KMS-11 (cell line): ENCODE results near the gene IPO4.

ENCODE experiments used
- H2AFZ ChIP-seq: fragments of 200-600 bp; sonication (generic); 2 replicates; pipeline ENCODE4 v1.6.1; 2016; ENCODE audit warnings: antibody characterized with exemption, mixed run types, low read depth
- H3K27ac ChIP-seq: fragments of 200-600 bp; sonication (generic); 2 replicates; pipeline ENCODE4 v1.6.1; 2016; ENCODE audit warnings: mild to moderate bottlenecking, mixed run types
- H3K27me3 ChIP-seq: fragments of 200-600 bp; sonication (generic); 2 replicates; pipeline ENCODE4 v1.6.1; 2017; ENCODE audit warnings: mild to moderate bottlenecking, low read depth, mixed run types, moderate library complexity; ENCODE audit not compliant: insufficient read depth
- H3K36me3 ChIP-seq: fragments of 200-600 bp; sonication (generic); 2 replicates; pipeline ENCODE4 v1.6.1; 2017; ENCODE audit warnings: mild to moderate bottlenecking, mixed run types; ENCODE audit not compliant: insufficient read depth
- H3K4me1 ChIP-seq: fragments of 200-600 bp; sonication (generic); 2 replicates; pipeline ENCODE4 v1.6.1; 2016; ENCODE audit warnings: mild to moderate bottlenecking, low read depth, mixed run types; ENCODE audit not compliant: poor library complexity, severe bottlenecking
- H3K4me2 ChIP-seq: fragments of 200-600 bp; sonication (generic); 2 replicates; pipeline ENCODE4 v1.7.0; 2016; ENCODE audit warnings: mild to moderate bottlenecking, mixed run types
- H3K4me3 ChIP-seq: fragments of 200-600 bp; sonication (generic); IDR thresholded peaks from 2 replicates; pipeline ENCODE4 v1.6.1; 2017; ENCODE audit warnings: low read depth, low read length, mixed read lengths; ENCODE audit not compliant: insufficient read depth
- H3K79me2 ChIP-seq: fragments of 200-600 bp; sonication (generic); 2 replicates; pipeline ENCODE4 v1.6.1; 2016; ENCODE audit warnings: low read depth, mixed run types; ENCODE audit not compliant: insufficient read depth
- H3K9ac ChIP-seq: fragments of 200-600 bp; sonication (generic); 2 replicates; pipeline ENCODE4 v1.6.1; 2016; ENCODE audit warnings: mild to moderate bottlenecking, mixed run types
- H4K20me1 ChIP-seq: fragments of 200-600 bp; sonication (generic); 2 replicates; pipeline ENCODE4 v1.6.1; 2016; ENCODE audit warnings: mild to moderate bottlenecking, mixed run types; ENCODE audit not compliant: insufficient read depth
- CTCF ChIP-seq: fragments of 200-600 bp; sonication (generic); conservative IDR thresholded peaks from 2 replicates; pipeline ENCODE4 v1.6.1; 2017; ENCODE audit warnings: low read depth, mild to moderate bottlenecking, antibody characterized with exemption, low read length, moderate library complexity, mixed read lengths

Gene IPO4

DNA sequence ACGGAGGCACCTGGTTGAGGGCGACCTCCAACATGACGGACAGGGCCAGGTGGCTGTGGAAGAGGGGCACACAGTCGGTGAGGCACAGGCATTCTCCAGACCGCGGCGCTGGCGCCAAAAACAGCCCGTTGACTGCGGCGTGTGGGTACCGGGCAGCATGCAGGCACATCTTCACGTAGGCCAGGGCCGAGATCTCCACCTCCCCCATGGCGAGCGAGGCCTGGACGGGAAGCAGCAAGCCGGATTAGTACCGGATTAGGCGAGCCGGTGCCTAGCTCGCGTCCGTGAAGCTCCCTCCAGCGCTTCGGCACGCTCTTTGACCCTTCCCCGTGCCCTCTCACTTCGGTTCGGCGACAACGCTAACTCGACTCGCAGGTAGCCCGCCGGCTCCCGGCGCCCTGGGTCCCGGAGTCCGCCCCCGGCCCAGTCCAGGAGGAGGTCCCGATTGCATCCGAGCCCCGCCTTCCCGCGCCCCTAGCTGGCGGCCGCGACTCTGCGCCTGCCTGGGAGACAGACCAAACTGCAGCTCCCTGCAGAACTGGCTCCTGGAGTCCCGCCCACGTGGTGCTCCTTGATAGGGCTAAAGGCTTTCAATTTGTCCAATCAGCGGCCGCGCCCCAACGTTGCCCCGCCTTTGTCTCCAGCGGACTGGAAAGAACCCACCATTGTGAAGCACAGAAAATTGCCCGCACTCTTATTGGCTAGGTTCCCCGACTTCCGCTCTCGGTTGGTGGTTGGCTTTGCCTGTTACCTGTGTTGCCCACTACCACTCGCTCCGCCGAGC is 47.3 kb downstream of the IPO4 start, which contains the start of gene EMC9:
EMC9 (minus strand) TSS at position 495 of the 784 bp plus-strand sequence; CDS start at position 208, 287 bp downstream.
- no peaks in the 10 kb centered on the region for H3K36me3 ChIP-seq
- peak within 1 kb of the TSS; percentile 44; the same call in 1 of the 2 replicates for H2AFZ ChIP-seq
- H3K27me3 ChIP-seq = no peaks in the 10 kb centered on the region

GRCh38 chr14:24139272-24139934 is 49.2 kb downstream of the IPO4 start:
- Histone ChIP-seq H3K4me3 (no peak overlapping the region), H2AFZ (no peak overlapping the region), H3K4me2 (no peak overlapping the region; the same call in 1 of the 2 replicates), H3K79me2 (peaks cover 7% of the 10 kb centered on the region; the same call in 1 of the 2 replicates), H4K20me1 (no peaks in the 10 kb centered on the region), H3K9ac (no peak overlapping the region), H3K27me3 (no peaks in the 10 kb centered on the region), H3K36me3 (no peaks in the 10 kb centered on the region), H3K4me1 (peaks cover 22% of the 10 kb centered on the region), H3K27ac (no peak overlapping the region)
- no peak for TF ChIP-seq CTCF

More for the DNA sequence above, 47.3 kb downstream of the IPO4 start, which contains the start of gene EMC9:
- no peaks in the 10 kb centered on the region for H4K20me1 ChIP-seq
- peaks cover 28% of the 10 kb centered on the region for H3K4me1 ChIP-seq
- H3K27ac ChIP-seq = peak within 1 kb of the TSS; percentile 66
- TF ChIP-seq CTCF = no peak
- H3K4me2 ChIP-seq = peak within 1 kb of the TSS; percentile 36; the same call in 1 of the 2 replicates
- peak within 1 kb of the TSS; percentile 55; the same call in 1 of the 2 replicates for H3K9ac ChIP-seq
- H3K79me2 ChIP-seq = peaks cover 21% of the 10 kb centered on the region; the same call in 1 of the 2 replicates
- no peak within 1 kb of the TSS for H3K4me3 ChIP-seq

GRCh38 chr14:24138396-24139271 is 50.0 kb downstream of the IPO4 start:
- no peak overlapping the region for H2AFZ ChIP-seq
- H3K4me1 ChIP-seq = peaks cover 22% of the 10 kb centered on the region
- H3K4me2 ChIP-seq = no peak overlapping the region
- no peaks in the 10 kb centered on the region for H4K20me1 ChIP-seq
- TF ChIP-seq CTCF = no peak
- H3K9ac ChIP-seq = no peak overlapping the region
- H3K27ac ChIP-seq = no peak overlapping the region
- H3K36me3 ChIP-seq = no peaks in the 10 kb centered on the region
- no peak overlapping the region for H3K4me3 ChIP-seq
- H3K27me3 ChIP-seq = no peaks in the 10 kb centered on the region
- H3K79me2 ChIP-seq = peaks cover 7% of the 10 kb centered on the region; the same call in 1 of the 2 replicates
